ENCODE data around the gene BCL2L11.

Gene BCL2L11

DNA sequence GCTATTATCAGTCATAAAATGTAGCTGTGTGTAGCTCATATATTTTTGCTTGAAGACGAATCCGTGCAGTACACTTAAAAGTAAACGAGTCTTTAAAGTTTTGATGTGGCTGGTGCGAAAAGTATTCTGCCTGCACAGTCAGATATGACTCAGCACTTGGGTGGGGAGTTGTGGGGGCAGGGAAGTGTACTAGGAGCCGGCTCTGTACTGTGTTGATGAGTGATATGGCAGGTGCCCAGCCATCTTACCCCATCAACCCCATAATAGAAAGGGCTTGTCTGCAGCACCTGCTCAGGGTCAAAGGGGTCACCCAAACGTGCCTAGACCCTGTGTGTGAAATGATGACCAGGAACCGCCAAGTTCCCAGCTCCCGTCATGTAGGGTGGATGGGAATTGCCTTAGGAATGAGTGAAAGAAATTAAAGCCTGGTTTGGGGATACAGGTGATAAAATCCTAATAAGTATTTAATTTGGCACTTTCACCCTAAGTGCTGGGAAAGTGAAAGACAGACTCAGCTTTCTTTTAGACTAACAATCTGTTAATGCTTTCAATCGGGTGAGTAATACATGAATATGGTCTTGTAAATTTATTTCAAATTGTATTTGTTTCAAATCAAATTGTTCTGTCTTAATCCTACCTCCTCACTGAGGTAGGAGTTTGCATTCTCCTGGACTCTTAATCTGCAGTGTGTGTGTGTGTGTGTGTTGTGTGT, 48.0 kb downstream of the BCL2L11 start:
- DNase-seq, result peak; percentile 79

DNA sequence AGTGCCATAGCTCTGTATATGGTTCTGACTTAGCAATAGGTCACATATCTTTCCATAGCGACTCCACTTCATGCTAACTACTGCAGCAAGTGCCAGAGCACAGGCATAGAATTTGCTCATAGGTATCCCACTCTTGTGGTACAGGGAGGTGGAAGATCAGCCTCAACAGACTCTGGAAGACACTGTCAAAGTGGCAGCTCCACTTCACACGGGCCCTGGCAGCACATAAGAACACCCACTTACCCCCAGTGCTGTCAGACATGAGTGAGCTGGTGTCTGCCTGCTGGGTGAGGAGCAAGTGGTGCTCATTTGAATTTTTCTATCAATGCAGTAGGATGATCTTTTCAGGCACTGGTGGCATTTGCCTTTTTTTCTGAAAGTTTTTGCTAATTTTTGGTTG, 48.6 kb downstream of the BCL2L11 start:
- no peak for DNase-seq

DNA sequence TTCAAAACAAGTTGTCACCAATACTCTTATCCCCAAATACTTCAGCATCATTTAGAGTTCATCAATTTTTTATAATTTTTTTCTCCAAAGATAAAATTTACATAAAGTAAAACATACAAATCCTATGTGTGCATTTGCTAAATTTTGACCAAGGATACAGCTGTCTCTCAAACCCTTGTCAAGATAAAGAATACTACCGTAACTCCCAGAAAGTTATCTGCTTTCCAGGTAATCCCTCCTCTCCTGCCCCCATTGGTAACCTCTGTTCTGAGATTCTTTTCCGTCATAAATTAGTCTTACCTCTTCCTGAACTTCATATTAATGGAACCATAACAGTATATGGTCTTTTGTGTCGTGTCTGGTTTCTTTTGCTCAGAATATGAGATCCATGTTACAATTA, 49.2 kb downstream of the BCL2L11 start:
- DNase-seq, result no peak

DNA sequence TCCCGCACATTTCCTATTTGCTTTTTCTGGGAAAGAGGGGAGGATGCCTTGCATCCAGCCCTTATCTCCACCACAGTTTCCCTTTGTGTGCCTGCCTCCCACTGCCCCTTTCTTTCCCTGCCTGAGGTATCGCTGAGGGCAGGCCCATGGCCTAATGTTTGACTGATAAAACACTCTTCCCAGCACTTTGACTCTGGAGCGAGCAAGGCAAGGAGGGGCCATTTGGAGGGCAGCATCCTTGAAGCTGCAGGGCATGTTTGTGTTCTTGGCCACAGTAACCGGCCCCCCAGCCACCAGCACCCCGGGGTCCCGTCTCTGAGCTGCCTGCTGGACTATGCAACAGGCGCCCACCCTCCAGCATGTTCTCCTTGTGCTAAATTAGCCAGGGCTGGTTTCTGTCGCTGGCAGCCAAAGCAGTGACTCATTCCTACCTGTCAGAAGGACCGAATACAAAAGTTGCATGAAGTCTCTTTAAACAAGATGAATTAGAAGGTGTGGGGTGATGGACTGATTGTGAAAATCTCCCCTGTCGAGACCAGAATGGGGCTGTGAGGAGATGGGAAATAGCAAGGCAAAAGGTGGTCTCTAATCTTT, 50.7 kb downstream of the BCL2L11 start:
- no peak for DNase-seq

DNA sequence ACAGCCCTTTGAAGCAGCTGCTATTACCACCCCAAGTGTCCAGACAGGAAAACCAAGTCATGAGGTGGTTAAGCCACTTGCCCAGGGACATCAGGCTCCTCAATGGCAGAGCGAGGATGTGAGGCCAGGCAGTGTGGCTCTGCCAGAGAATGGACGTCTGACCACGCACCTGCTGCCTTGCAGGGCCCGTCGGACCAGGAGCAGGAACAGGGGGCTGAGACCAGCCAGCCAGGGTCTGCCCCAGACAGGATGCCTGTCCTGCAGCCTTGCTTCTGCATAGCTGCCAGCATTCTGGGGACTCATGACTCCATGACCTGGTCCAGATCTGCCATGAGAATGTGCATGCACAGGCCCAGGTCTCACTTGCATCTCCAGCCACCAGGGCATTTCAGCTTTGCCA, 52.0 kb downstream of the BCL2L11 start:
- no peak for DNase-seq

DNA sequence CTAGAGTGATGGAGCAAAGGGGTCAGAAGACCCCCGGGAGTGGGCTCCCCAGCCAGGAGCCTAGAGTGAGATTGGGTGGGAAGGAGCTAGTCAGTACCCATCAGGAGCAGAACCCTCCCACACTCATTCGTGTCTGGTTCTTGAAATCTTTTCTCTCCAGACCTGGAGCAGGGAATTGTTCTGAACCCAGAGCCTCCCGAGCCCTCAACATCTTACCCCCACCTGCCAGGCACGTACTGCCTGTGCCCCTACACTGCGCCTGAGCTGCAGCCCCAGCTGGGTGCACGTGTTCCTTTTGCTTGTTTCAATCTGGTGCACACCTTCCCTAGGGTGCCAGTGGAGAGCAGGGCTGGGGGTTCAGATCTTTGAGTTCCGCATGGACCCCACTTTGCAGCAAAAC, 52.6 kb downstream of the BCL2L11 start:
- no peak for DNase-seq

DNA sequence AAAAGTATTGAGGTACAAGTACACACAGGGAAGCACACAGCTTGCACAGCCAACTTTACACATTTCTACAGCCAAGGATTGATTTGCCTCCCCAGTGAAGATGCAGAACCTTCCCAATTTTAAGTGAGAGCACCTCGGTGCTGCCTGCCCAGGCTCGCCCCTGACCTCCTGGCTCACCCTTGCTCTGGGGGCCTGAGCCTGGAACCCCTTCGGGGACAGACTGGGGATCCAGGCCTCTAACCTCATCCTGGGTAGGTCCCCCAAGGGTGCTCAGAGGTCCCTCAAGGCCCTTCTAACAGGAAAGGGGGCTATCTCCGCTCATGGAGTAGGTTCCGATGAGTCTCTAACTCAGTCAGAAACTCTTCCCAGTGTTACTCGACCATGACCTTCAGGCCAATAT, 53.1 kb downstream of the BCL2L11 start:
- DNase-seq, result no peak

DNA sequence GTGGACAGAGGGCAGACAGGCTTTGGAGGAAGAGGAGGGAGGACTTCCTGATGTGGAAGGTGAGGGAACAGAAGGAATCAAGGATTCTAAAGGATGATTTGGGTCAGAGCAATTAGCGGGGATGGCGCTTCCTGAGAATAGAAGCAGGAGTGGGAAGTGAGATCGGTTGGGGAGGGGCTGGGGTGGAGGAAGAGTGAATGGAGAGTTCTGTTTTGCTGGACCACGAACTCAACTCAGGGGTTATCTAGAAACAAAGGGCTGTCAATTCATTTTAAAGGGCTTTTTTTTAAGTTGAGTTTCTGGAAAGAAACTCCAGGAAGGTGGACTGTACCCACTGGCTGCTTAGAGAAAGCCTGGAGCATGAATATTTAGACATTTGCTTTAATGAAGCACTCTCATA, 54.9 kb downstream of the BCL2L11 start:
- no peak for DNase-seq

DNA sequence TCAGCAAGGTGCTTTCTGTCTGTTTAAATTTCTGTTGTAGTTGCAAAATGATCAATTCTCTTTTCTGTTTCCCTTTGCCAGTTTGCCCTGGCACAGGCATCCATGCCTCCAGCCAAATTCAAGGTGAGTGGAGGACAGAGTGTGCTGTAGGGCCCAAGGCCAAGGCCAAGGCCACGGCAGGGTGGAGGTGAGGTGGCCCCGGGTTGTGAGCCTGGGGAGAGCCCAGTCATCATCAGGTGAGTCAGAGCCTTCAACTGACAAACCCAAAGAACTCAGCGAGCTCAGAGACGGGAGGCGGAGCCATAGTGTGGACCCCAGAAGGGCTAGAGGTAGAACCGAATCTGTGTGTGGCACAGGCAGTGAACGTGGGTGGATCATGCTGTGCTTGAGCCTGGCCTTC, 55.7 kb downstream of the BCL2L11 start:
- no peak for DNase-seq

DNA sequence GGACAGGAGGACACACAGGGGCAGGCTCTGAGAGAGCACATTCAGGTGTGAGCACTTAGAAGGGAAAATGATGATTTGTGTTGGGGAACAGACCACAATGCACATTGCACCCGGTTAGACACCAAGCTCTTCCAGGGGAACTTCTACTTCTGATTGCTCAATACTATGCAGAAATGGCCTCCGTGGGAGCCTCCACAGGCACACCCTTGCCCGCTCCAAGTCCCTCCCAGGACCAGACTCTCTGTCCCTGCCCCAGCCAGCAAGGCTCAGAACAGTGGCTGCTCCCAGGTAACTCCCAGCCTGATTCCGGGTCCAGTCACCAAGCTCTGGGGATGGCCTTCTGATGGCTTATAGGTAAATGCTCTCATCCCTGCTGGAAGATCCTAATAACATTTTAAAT, 56.2 kb downstream of the BCL2L11 start:
- no peak for DNase-seq

DNA sequence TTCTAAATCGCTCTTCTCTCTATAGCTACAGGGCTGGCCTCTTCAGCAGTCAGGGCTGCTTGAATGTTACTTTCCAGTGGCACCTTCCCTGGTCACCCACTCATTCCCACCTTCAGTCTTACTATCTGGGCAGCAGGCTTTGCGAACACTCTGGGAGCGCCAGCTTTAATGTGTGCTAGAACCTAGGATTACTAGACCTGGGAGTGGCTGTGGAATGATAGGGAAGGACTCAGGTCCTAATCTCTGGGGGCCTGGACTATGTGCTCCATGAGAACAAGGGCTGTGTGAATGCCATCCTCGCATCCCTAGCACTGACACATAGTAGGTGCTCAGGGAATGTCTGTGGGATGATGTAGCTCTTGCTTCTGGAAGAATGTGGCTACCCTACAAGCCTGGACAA, 57.6 kb downstream of the BCL2L11 start:
- no peak for DNase-seq

DNA sequence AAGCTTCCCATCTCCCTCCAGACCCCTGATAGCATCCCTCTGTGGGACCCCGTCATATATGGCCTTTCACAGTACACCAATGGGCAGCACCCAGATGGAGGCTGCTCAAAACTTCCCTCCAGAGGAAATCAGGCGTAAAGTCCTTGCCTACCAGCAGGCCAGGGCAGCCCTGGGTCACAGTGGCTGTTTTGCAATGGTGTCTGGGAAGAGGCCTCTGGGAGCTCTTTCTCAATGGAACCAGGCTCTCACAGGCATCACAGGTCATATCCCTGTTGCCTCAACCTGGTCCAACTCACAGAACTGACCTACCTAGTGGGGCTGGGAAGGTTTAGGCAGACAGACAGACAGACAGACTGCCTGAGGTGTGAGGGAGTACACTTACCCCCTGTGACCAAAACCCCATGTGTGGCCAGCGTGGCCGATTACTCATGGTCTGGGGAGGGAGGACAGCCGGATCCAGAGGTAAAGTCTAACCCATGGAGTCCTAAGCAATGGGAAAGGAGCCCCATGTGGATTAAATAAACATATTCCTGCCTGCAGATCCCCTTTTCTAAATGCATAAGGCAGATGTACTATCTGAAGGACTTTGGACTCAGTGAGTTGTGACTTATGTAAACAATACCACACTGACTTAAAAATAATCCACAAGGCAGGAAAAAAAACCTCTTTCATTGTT, 58.2 kb downstream of the BCL2L11 start:
- peak; percentile 56 for DNase-seq

DNA sequence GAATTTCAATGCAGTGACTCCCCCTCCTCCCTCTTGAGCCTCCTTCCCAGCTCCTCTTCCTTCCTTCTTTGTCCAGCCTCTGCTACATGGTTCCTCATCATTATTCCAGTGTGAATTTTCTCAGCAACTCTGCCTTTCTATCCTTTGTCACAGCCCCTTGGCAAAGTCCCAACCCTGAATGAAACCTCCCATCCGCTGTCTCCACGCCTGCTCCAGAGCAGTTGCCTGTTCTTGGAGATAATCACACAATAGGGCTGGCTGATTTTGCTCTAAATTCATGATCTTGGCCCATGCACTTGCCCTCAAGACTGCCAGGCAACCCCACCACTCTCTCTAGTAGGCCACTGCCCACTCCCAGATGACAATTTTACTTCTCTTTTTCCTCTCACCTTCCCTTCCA, 61.4 kb downstream of the BCL2L11 start:
- DNase-seq, result no peak

DNA sequence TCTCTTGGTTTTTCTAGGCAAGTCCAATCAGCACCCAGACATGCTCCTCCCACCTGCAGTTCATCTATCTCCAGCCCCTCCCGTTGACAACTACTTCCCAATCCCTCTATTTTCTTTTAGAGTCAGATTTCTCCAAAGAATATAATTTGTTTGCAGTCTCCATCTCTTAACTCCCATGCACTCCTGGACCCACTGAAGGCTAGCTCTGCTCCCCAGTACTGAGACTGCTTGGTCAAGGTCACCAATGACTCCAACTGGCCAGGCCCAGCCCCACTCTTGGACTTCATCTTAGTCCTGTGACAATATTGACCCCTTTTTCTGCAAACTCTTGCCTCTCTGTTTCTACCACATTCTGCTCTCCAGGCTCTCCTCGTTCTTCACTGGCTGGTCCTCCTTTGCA, 62.0 kb downstream of the BCL2L11 start:
- no peak for DNase-seq

DNA sequence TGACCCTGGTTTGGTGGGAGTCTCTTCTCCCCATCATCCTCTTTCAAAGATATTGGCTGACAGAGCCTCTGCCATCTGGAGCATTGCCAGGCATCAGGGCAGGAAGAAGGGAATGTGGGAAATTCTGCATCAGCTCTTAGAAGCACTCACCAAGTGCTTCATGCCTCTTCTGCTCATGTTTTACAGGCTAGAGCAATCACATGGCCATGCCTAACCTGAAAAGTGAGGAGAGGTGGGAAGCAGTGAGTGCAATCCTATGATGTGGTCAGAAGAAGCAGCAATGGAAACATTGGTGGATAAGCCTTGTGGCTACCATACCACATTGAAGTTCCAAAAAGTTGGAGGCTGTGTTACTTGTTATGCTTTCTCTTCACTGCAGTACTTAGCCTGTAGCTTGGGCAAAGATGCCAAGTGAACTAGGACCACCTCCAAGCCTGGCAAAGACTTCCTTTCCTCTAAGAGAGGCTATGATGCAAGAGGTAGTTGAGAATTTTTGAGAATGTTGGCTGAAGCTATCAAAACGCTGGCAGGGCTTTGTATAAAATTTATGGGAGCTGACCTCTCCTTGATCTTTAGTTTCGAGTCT, 64.1 kb downstream of the BCL2L11 start:
- DNase-seq, result no peak

DNA sequence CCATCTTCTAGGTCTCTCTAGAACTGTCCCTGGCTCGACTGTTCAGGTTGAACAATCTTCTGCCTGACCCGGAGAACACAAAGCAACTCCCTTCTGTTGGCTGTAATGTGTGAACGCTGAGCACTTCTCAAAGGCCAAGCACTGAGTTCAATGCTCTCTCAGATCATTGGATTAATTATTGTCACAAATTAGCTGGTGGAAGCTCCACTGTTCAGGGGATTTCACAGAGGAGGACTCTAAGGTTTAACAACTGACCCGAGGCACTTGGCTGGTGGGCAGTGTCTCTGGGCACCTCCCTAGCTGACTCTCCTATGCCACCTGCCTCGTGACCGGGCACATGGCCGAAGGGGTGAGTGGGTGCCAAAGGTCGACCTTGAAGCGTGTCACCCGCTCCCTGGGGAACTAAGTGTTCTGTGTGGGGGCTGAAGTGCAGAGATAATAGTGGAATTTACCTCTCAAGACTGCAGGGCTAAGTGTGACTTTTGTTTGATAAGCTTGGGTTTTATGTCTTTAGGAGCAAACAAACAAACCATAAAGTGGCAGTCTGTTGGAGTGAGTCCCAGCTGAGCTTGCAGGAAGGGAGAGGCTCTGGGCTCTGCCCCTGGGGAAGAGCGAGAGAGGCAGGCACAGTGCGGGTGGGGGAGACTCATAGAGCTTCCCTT, 64.8 kb downstream of the BCL2L11 start:
- no peak for DNase-seq

DNA sequence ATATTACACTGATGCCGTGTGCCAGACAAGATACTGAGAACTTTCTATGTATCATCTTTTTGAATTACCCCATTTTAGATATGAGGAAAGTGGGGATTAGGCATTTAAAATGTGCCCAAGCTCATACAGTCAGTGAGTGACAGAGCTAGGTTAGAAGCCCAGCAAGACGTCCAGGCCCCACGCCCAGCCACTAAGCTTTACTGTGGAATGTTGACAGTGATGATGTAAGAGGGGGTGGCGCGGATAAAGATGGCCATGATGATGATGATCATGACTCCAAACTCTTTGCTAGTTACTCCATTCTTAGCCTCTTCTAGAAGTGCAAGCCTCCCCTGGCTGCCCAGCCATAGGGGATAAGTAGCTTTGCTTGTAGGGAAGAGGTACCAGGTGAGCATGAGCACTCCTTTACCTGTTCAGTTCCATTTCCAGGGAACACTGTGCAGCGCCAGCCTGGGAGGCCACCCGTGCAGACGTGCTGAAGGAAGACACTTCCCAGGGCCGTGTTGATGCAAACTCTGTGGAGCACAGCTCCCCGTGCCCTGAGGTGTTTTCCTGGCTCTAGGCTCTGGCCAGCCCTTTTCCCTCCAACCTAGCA, 65.5 kb downstream of the BCL2L11 start:
- no peak for DNase-seq

DNA sequence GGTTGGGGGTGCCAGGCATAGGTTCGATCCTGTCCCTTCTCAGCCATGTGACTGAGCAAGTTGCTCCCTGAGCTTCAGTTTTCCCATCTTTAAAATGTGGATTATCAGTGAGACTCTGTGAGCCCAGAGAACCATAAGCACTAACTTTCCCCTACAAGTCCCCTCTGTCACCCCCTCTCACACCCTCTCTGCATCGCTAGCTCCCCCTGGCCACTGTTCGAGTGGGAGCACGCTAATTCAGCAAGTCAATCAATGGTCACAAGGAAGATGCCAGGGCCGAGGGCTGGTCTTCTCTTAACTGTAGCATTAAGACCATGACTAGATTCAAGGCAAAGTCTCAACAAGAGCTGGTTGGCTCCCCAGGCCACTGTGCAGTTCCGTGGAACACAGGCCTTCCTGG, 66.2 kb downstream of the BCL2L11 start:
- DNase-seq, result no peak

DNA sequence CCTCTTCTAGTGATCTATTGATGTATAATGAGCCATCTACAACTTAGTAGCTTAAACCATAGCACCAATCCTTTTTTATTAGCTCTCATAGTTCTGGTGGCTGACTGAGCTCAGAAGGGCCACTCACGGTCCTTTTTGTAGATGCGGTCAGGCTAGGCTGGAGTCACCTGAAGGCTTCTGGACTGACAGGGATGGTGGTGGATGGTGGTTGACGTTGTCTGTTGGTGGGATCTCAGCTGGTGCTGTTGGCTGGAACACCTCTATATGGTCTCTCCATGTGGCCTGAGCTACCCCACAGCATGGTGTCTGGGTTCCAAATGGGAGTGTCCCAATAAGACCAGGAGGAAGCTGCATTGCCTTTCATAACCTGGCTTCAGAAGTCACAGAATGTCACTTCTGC, 68.0 kb downstream of the BCL2L11 start:
- DNase-seq, result no peak

DNA sequence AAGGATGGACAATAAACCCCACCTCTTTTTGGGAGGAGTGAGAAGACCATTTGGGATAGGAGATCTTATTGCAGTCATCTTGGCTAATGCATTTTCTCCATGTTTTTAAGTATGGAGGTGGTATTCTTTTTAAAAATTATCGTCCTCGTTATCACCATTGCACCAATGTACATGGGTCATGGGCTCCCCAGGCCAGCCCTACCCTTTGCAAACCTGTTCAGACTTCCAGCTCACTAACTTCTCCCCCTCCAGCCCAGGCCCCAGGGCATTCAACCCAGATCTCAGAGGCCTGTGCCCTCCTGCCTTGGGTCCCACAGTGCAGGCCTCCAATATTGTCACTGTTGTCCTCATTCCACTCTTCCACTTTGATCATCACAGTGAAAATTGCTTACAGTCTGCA, 68.4 kb downstream of the BCL2L11 start:
- DNase-seq, result no peak

DNA sequence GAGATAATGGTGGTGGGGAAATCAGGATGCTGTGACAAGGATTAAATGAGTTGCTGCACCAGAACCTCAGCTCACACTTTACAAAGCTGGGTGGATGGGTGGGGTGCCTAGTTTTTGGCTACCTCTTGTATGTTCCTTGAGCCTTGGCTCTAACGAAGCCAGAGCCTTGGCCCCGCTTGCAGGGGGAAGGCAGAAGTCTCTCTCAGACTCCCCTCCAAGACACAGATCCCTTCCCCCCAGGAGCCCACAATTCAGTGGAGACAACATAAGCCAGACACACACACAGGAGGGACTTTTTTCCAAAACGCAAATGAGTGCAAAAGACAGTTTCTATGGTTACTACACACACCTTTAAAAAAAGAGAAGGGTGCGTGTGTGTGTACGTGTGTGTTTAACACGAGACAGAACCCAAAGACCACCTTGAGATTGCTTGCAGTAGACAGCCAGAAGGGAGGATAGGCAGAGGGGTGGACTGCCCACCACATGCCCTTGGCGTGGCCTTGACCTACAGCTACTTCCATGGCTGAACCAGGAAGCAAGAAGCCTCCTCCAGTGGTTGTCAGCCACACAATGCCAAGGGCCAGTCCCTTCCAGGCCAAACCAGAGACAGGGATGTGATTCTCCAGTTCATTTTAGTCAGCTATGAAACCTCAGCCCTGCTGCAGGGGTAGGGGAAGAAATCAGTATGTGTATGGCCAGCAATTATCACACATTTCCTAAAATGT, 70.3 kb downstream of the BCL2L11 start:
- DNase-seq, result no peak

DNA sequence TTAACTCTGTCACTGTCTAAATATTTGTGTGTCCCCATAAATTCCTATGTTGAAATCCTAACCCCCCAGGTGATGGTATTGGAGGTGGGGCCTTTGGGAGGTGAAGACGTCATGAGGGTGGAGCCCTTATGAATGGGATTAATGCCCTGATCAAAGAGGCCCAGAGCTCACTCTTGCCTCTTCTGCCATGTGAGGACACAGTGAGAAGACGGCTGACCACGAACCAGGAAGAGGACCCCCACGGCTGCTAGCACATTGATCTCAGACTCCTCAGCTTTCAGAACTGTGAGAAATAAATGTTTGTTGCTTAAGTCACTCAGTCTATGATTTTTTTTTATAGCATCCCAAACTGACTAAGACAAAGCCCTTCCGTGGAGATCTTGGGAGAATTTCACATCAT, 71.2 kb downstream of the BCL2L11 start:
- DNase-seq, result no peak

Measured in fibroblast of skin of back (primary cell).